ENCODE data around the gene CACNA1C.

The CACNA1C gene

DNA sequence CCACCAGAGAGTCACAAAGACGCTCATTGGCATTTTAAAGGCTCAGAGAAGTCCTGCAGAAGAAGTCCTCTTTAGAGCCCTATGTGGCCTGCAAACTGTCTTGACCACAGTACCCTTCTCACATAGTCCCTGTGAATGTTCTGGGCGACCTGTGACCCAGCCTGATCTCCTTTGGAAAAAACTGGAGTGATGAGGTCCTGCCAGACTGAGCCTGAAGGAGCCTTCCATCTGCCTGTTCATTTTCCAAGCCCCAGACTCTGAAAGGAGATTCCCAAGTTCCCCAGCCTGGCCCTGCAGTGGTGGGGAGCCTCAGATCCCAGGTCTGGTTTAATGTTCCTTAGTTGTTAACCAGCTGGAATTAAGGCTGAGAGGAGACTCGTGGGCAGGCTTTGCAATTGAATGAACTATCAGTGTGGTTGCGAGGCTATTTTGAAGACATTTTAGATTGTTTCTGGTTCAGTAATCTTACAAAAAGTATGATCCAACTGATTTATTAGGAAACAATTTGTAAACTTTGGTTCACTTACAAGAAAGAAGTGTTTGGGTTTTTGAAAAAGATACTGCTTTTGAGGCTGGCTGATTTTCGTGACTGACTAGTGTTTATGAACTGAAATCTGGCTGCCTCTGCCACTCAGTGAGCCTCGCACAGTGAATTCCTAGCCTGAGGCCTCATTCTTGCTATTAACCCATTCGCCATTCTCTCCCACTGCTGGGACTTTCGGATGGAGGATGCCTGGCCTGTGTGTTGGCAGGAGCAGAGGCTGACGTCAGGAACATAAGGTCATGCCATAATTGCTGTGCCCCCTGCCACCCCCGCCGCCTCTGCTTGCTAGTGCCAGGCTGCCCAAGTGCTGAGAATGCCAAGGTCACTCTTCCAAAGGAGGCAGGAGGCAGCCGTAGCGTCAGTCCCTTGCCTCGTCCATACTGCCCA is 249.0 kb downstream of the CACNA1C start:
- TF ChIP-seq, protein P1, sequence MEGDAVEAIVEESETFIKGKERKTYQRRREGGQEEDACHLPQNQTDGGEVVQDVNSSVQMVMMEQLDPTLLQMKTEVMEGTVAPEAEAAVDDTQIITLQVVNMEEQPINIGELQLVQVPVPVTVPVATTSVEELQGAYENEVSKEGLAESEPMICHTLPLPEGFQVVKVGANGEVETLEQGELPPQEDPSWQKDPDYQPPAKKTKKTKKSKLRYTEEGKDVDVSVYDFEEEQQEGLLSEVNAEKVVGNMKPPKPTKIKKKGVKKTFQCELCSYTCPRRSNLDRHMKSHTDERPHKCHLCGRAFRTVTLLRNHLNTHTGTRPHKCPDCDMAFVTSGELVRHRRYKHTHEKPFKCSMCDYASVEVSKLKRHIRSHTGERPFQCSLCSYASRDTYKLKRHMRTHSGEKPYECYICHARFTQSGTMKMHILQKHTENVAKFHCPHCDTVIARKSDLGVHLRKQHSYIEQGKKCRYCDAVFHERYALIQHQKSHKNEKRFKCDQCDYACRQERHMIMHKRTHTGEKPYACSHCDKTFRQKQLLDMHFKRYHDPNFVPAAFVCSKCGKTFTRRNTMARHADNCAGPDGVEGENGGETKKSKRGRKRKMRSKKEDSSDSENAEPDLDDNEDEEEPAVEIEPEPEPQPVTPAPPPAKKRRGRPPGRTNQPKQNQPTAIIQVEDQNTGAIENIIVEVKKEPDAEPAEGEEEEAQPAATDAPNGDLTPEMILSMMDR (conservative IDR thresholded peaks at IDR 0.05; ENCODE audit: low read depth, low read length) = no peak
- H3K4me3 ChIP-seq (ENCODE audit: low read depth, low read length) = no peak overlapping the region
- no peak for DNase-seq (ENCODE audit: low read depth)

GRCh38 chr12:2302711-2303580 is 250.2 kb downstream of the CACNA1C start:
- H3K4me3 ChIP-seq (ENCODE audit: low read depth, low read length) = no peak overlapping the region
- TF ChIP-seq, protein P1 (conservative IDR thresholded peaks at IDR 0.05; ENCODE audit: low read depth, low read length) = no peak
- DNase-seq (ENCODE audit: low read depth) = no peak

- H3K4me3 ChIP-seq (ENCODE audit: low read depth, low read length) = no peak overlapping the region
- TF ChIP-seq, protein P1 (conservative IDR thresholded peaks at IDR 0.05; ENCODE audit: low read depth, low read length) = no peak
- no peak for DNase-seq (ENCODE audit: low read depth)
These were observed 251.4 kb downstream of the CACNA1C start for GRCh38 chr12:2304223-2304622.

DNA sequence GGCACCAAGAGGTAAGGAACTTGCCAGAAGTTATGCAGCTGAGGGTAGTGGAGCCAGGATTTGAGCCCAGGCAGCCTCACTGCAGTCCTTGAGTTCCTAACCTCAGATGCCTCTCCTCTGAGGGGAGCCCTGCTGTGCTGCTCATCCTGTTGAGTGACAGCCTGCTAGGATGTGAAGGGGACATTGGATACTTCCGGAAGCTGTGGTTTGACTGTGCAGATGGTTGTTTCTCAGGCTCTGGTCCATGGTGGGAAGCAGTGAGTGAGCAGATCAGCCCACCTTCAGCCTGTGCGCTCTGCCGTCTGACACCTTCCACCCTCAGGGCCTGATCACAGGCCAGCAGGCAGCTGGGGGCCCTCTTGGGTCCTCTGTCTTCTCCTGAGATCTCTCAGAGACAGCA is 253.2 kb downstream of the CACNA1C start:
- H3K4me3 ChIP-seq (ENCODE audit: low read depth, low read length) = no peak overlapping the region
- TF ChIP-seq, protein P1 (conservative IDR thresholded peaks at IDR 0.05; ENCODE audit: low read depth, low read length) = no peak
- DNase-seq (ENCODE audit: low read depth) = peak; percentile 47

DNA sequence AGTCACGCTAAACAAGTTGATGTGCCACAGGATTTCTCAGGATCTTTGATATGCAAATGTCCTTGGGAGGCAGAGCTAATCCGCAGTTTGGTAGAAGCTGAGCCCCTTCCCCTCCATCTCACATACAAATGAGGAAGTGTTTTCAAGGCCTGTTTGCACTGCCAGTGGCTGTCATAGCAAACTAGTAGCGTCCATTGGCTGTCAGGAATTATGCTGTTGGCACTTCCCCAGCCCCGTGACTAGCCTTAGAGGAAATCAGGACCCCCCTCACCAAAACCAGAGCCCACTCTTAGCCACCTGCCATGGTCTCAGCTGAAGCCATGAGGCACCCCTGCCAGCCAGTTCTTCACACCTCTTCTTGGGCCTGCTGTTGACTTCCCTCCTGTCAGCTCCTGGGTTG is 253.9 kb downstream of the CACNA1C start:
- TF ChIP-seq, protein P1 (conservative IDR thresholded peaks at IDR 0.05; ENCODE audit: low read depth, low read length) = no peak
- DNase-seq (ENCODE audit: low read depth) = no peak
- H3K4me3 ChIP-seq (ENCODE audit: low read depth, low read length) = no peak overlapping the region

DNA sequence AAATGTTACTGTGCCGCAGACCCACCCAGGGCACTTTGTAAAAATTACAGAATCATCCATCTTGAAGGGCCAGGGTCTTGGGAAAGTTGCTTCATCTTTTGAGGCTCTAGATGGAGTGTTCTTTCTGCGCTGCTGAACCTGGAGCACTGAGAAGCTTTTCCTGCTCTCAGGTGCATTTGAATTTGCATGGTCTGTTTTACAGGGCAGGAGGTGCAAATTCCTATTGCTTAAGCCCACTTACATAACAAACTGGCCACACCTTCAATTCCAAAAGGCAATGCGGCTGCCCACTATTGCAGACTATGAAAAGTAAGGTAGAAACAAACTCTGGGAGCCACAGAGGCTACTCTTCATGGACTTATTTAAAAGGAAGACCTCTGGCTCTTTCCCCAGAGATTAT is 254.8 kb downstream of the CACNA1C start:
- H3K4me3 ChIP-seq (ENCODE audit: low read depth, low read length) = no peak overlapping the region
- TF ChIP-seq, protein P1 (conservative IDR thresholded peaks at IDR 0.05; ENCODE audit: low read depth, low read length) = no peak
- DNase-seq (ENCODE audit: low read depth) = no peak

Measured in choroid plexus epithelial cell (primary cell).